Activated CD4-positive, alpha-beta T cell treated with anti-CD3 and anti-CD28 coated beads, Interleukin-2, amount 10 ng/mL, durations not matched to agents 24 days and 14 days (primary cell): Measurements from ENCODE around the gene TSPAN32. TPM values are rescaled to one million over a fixed set of nuclear protein-coding genes. Genes with fewer than 3 reads are reported as not detected.
"Not testable (repeated sequence)": the region's sequence is repeated elsewhere in the genome, so short reads cannot be mapped to it uniquely, and the experiment has no call there.

ENCODE experiments used
- DNase-seq: peaks from one replicate; pipeline ENCODE4 v3.0.0; 2022
- H3K27ac Mint-ChIP-seq: one replicate; pipeline ENCODE4 v1.8.0; 2022; ENCODE audit warnings: mild to moderate bottlenecking, mixed read lengths
- H3K27me3 Mint-ChIP-seq: one replicate; pipeline ENCODE4 v1.8.0; 2022; ENCODE audit warnings: mixed read lengths
- H3K36me3 Mint-ChIP-seq: one replicate; pipeline ENCODE4 v1.8.0; 2022; ENCODE audit warnings: low read depth, mild to moderate bottlenecking, mixed read lengths
- H3K4me1 Mint-ChIP-seq: one replicate; pipeline ENCODE4 v1.8.0; 2021; ENCODE audit warnings: mixed read lengths
- H3K4me3 Mint-ChIP-seq: one replicate; pipeline ENCODE4 v1.8.0; 2022; ENCODE audit warnings: mild to moderate bottlenecking, moderate library complexity, mixed read lengths
- H3K9me3 Mint-ChIP-seq: one replicate; pipeline ENCODE4 v1.8.0; 2021; ENCODE audit warnings: mixed read lengths
- intact Hi-C: fragments of 100-400 bp; cut with micrococcal nuclease; formaldehyde crosslinking; loops from one replicate; pipeline ENCODE4 v1.15.1; 2023
- total RNA-seq: library from RNA; stranded (reverse); gene quantifications from 2 replicates; pipeline ENCODE4 v1.2.3, GENCODE V29; 2022

Gene TSPAN32
- total RNA-seq, 1 donor from 2014 or later: 2.4 TPM

- intact Hi-C loops: no loop called here
- Mint-ChIP-seq H3K4me1 (no peaks in the 10 kb centered on the region), H3K9me3 (peaks cover 4% of the 10 kb centered on the region), H3K36me3 (no peaks in the 10 kb centered on the region), H3K27me3 (no peaks in the 10 kb centered on the region), H3K27ac (no peak overlapping the region), H3K4me3 (no peak overlapping the region)
- DNase-seq: no peak
These were observed 45.6 kb downstream of the TSPAN32 start for GRCh38 chr11:2347308-2347830.

DNA sequence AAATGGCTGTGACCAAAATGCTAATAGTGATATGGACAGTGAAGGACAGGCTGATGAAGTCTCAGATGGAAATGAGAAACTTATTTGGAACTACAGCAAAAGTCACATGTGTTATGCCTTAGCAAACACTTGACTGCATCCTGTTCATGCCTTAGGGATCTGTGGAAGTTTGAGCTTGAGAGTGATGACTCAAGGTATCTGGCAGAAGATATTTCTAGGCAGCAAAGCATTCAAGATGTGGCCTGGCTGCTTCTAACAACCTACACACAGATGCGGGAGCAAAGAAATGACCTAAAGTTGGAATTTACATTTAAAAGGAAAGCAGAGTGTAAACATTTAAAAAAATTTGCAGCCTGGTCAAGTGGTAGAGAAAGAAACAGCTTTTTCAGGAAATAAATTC, 47.2 kb downstream of the TSPAN32 start:
- H3K27me3 Mint-ChIP-seq: no peaks in the 10 kb centered on the region
- no peak overlapping the region for H3K4me3 Mint-ChIP-seq
- H3K27ac Mint-ChIP-seq: no peak overlapping the region
- peaks cover 4% of the 10 kb centered on the region for H3K9me3 Mint-ChIP-seq
- no peak for DNase-seq
- no peaks in the 10 kb centered on the region for H3K36me3 Mint-ChIP-seq
- intact Hi-C loops: no loop called here
- no peaks in the 10 kb centered on the region for H3K4me1 Mint-ChIP-seq

GRCh38 chr11:2351701-2352100, 49.9 kb downstream of the TSPAN32 start:
- Mint-ChIP-seq H3K27ac (no peak overlapping the region), H3K27me3 (no peaks in the 10 kb centered on the region)
- intact Hi-C loops: no loop called here

DNA sequence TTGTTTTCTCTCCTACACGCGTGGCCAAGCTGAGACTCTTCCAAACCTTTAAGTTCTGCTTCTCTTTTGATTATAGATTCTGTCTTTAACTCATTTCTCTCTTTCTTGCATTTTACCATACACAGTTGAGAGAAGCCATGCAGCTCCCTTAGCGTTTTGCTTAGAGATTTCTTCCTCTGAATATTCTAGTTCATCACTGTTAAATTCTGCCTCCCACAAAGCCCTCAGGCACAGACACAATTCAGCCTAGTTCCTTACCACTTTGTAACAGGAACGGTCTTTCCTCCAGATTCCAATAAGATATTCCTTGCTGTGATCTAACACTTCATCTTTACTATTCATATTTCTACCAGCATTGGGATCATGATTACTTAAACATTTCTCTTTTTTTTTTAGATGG, 50.6 kb downstream of the TSPAN32 start:
- H3K9me3 Mint-ChIP-seq: no peaks in the 10 kb centered on the region

More at GRCh38 chr11:2351701-2352100, 49.9 kb downstream of the TSPAN32 start:
- DNase-seq: no peak
- Mint-ChIP-seq H3K36me3 (no peaks in the 10 kb centered on the region), H3K4me1 (no peaks in the 10 kb centered on the region), H3K9me3 (peaks cover 4% of the 10 kb centered on the region), H3K4me3 (no peak overlapping the region)

GRCh38 chr11:2355000-2355644, 53.3 kb downstream of the TSPAN32 start:
- no peaks in the 10 kb centered on the region for H3K4me1 Mint-ChIP-seq
- no peaks in the 10 kb centered on the region for H3K36me3 Mint-ChIP-seq
- H3K27me3 Mint-ChIP-seq: no peaks in the 10 kb centered on the region
- DNase-seq: no peak
- no peak overlapping the region for H3K27ac Mint-ChIP-seq
- no peaks in the 10 kb centered on the region for H3K9me3 Mint-ChIP-seq
- intact Hi-C loops: no loop called here
- no peak overlapping the region for H3K4me3 Mint-ChIP-seq

More for the DNA sequence above, 50.6 kb downstream of the TSPAN32 start:
- DNase-seq: no peak
- intact Hi-C loops: no loop called here
- Mint-ChIP-seq H3K4me1 (no peaks in the 10 kb centered on the region), H3K27me3 (no peaks in the 10 kb centered on the region), H3K36me3 (no peaks in the 10 kb centered on the region), H3K4me3 (no peak overlapping the region), H3K27ac (no peak overlapping the region)

- Mint-ChIP-seq H3K4me1 (no peaks in the 10 kb centered on the region), H3K27me3 (no peaks in the 10 kb centered on the region)
- intact Hi-C loops: no loop called here
These were observed 55.4 kb downstream of the TSPAN32 start for GRCh38 chr11:2357246-2357645.

DNA sequence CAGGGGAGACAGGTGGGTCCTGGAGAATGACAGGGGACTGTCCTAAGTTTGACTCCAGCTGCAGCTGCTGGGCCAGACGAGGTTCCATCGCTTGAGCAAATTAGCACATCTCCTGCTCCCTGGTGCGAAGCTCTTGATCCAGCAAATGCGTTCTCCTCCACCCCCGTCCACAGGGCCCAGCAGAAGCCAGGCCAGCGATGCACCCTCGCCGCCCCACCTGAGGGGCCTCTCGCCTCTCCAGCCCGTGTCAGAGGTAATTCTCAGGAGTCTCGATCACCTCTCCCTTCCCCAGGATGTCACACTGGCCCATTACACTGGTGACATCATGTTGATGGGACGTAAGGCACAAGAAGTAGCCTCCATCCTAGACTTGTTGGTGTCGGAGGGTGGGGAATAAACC, 55.8 kb downstream of the TSPAN32 start:
- H3K4me1 Mint-ChIP-seq, H3K9me3 Mint-ChIP-seq, H3K27me3 Mint-ChIP-seq, DNase-seq, intact Hi-C loops, H3K36me3 Mint-ChIP-seq, H3K27ac Mint-ChIP-seq, H3K4me3 Mint-ChIP-seq: not testable (repeated sequence)

More at GRCh38 chr11:2357246-2357645, 55.4 kb downstream of the TSPAN32 start:
- DNase-seq: no peak
- H3K36me3 Mint-ChIP-seq: no peaks in the 10 kb centered on the region
- H3K9me3 Mint-ChIP-seq: no peaks in the 10 kb centered on the region
- no peak overlapping the region for H3K4me3 Mint-ChIP-seq
- no peak overlapping the region for H3K27ac Mint-ChIP-seq

- DNase-seq: no peak
- H3K4me3 Mint-ChIP-seq: no peak overlapping the region
- no peaks in the 10 kb centered on the region for H3K4me1 Mint-ChIP-seq
- no peaks in the 10 kb centered on the region for H3K36me3 Mint-ChIP-seq
- H3K27ac Mint-ChIP-seq: no peak overlapping the region
- intact Hi-C loops: no loop called here
- H3K27me3 Mint-ChIP-seq: no peaks in the 10 kb centered on the region
- H3K9me3 Mint-ChIP-seq: no peaks in the 10 kb centered on the region
These were observed 57.1 kb downstream of the TSPAN32 start for GRCh38 chr11:2358754-2359442.

- Mint-ChIP-seq H3K27me3 (no peaks in the 10 kb centered on the region), H3K4me1 (no peaks in the 10 kb centered on the region), H3K27ac (no peak overlapping the region), H3K9me3 (no peaks in the 10 kb centered on the region), H3K36me3 (no peaks in the 10 kb centered on the region), H3K4me3 (no peak overlapping the region)
- intact Hi-C loops: no loop called here
- DNase-seq: no peak
These were observed 57.7 kb downstream of the TSPAN32 start for GRCh38 chr11:2359557-2359956.

DNA sequence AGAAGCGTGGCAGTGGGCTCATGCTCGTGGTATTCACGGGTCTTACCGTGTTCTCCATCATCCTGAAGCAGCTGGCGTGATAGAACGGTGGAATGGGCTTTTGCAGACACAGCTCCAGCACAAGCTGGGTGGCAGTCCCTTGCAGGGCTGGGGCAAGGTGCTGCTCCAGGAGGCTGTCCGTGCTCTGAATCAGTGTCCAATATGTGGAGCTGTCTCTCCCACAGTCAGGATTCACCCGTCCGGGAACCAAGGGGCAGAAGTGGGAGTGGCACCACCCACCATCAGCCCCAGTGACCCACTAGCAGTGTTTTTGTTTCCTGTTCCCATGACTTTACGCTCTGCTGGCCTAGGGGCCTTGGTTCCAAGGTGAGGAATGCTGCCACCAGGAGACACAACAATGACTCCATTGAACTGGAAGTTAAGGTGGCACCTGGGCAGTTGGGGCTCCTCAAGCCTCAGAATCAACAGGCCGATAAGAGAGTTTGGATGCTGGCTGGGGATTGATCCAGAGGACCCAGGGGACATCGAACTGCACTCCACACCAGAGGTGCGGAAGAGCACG, 58.3 kb downstream of the TSPAN32 start:
- Mint-ChIP-seq H3K4me1 (no peaks in the 10 kb centered on the region), H3K4me3 (no peak overlapping the region), H3K27me3 (no peaks in the 10 kb centered on the region), H3K9me3 (no peaks in the 10 kb centered on the region), H3K27ac (no peak overlapping the region), H3K36me3 (no peaks in the 10 kb centered on the region)
- intact Hi-C loops: no loop called here
- DNase-seq: no peak

DNA sequence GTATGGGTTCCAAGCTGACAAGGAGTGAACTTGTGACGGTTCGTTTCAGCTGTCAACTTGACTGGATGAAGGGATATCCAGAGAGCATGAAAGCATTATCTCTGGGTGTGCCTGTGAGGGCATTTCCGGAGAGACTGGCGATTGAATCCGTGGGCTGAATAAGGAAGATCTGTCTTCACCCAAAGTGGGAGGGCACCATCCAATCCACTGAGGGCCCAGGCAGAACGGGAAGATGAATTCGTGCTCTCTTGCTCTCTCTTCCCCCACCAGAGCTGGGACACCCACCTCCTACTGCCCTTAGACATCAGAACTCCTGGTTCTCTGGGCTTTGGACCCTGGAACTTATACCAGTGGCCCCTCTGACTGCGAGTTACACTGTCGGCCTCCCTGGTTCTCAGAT, 59.8 kb downstream of the TSPAN32 start:
- Mint-ChIP-seq H3K4me1 (no peaks in the 10 kb centered on the region), H3K36me3 (no peaks in the 10 kb centered on the region), H3K27me3 (no peaks in the 10 kb centered on the region), H3K9me3 (no peaks in the 10 kb centered on the region), H3K27ac (no peak overlapping the region), H3K4me3 (no peak overlapping the region)
- no peak for DNase-seq
- intact Hi-C loops: no loop called here

GRCh38 chr11:2362414-2362813, 60.6 kb downstream of the TSPAN32 start:
- no peak overlapping the region for H3K27ac Mint-ChIP-seq
- intact Hi-C loops: no loop called here
- no peaks in the 10 kb centered on the region for H3K36me3 Mint-ChIP-seq
- DNase-seq: no peak
- no peaks in the 10 kb centered on the region for H3K4me1 Mint-ChIP-seq
- H3K27me3 Mint-ChIP-seq: no peaks in the 10 kb centered on the region
- H3K4me3 Mint-ChIP-seq: no peak overlapping the region
- no peaks in the 10 kb centered on the region for H3K9me3 Mint-ChIP-seq

DNA sequence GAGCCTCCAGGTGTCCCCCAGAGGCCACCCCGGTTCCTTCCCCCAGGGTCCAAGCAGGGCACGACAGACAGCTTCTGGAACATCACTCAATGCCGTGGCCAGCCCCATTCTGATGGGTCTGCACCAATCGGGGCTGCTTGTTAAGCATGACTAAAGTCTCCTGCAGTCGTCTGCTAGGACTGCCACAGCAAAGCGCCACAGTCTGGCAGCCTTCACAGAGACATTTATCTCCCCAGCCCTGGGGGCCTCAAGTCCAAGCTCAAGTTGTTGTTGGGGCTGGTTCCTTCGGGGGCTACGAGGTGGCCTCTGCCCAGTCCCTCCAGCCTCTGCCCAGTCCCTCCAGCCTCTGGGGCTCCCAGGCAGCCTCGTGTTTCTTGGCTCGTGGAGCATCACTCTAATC, 61.3 kb downstream of the TSPAN32 start:
- no peak overlapping the region for H3K27ac Mint-ChIP-seq
- DNase-seq: no peak
- no peaks in the 10 kb centered on the region for H3K36me3 Mint-ChIP-seq
- intact Hi-C loops: no loop called here
- H3K27me3 Mint-ChIP-seq: no peaks in the 10 kb centered on the region
- no peaks in the 10 kb centered on the region for H3K4me1 Mint-ChIP-seq
- H3K9me3 Mint-ChIP-seq: no peaks in the 10 kb centered on the region
- no peak overlapping the region for H3K4me3 Mint-ChIP-seq

DNA sequence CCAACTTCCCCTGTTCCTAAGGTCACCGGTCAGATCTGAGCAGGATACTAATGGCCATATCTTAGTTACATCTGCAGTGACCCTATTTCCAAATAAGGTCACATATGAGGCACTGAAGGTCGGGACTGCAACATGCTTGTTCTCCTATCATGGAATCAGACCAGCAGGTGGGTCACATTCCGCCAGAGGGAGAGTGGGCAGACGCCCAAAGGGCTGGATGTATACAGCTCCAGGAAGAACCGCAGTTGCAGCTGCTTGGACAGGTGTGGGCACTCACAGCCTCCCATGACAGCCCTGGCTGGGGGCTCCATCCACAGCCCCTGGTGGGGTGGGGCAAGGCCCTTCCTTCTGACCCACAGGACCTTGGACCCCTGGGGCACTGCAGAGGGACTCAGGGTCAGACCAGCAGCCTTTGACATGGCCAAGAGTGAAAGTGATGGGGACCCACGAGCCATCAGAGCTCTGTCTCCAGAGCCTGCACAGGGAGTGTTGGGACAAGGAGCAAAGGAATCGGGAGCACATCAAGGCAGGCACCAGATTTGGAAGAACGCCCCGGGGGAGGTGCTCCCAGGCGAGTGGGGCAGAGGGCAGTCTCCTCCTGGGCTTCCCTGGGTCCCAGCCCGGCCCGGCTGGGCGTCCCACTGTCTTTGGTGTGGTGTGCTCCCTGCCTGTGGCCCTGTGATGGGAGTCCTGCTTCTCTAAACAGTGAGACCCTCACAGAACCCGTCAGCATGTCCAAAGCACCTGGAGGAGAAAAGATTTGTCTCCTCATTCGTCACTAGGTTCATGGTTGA, 62.0 kb downstream of the TSPAN32 start:
- Mint-ChIP-seq H3K36me3 (no peaks in the 10 kb centered on the region), H3K27ac (no peak overlapping the region), H3K27me3 (no peaks in the 10 kb centered on the region), H3K4me1 (no peaks in the 10 kb centered on the region), H3K4me3 (no peak overlapping the region), H3K9me3 (no peaks in the 10 kb centered on the region)
- intact Hi-C loops: no loop called here
- no peak for DNase-seq
